NOMO-1 treated with DMSO at 0.1 percent for 48 hours (cell line): ENCODE data around the gene TOM1L1.
A peak's percentile ranks its signal among the peaks of the same experiment; 100 is the strongest.

Experiments
- DNase-seq: peaks from one replicate; lab custom pipeline; 2025; ENCODE audit not compliant: unreplicated experiment; lab: John Stamatoyannopoulos, UW

The TOM1L1 gene

GRCh38 chr17:54945231-54945630 is 44.6 kb downstream of the TOM1L1 start:
- DNase-seq, result no peak

- no peak for DNase-seq
Measured at GRCh38 chr17:54945671-54946070, 45.0 kb downstream of the TOM1L1 start.

- DNase-seq, result peak; percentile 65
Measured at GRCh38 chr17:54947396-54947795, 46.7 kb downstream of the TOM1L1 start.

DNA sequence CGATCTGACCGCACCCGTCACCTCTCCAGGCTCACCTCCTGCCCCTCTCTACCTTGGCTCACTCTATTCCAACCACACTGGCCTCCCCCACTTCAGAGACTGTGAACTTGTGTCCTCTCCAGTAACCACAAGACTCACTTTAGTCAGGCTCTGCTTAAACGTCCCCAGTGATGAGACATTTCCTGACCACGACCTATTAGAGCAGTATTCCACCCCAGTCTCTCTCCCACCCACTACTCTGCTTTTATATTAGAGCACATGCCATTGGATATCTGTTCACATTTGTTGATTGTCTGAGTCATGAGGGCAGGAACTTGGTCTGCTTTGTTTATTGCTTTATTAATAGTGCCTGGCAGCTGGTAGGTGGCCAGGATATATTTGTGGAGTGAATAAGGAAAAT is 47.7 kb downstream of the TOM1L1 start:
- no peak for DNase-seq

- no peak for DNase-seq
Measured at GRCh38 chr17:54950116-54950515, 49.5 kb downstream of the TOM1L1 start.

- DNase-seq, result no peak
Measured at GRCh38 chr17:54951286-54951685, 50.6 kb downstream of the TOM1L1 start.

DNA sequence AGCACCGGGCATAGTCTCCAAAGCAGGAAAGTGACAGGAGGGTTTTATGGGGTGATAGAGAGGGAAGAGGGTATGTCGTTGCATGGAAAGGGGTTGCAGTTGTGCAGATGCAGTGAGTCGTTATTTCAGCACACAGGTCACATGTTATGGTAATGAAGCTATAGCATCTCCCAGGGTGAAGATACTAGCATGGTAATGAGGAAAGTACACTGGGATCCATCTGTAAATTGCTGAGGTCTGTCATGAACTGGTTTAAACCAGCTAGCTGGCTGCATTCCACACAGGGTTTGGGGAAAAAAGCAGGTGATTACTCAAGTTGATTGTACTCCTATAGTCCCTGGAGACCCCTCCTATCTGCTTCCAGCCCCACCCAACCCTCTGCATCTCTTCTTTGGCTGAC is 56.1 kb downstream of the TOM1L1 start:
- DNase-seq, result no peak

DNA sequence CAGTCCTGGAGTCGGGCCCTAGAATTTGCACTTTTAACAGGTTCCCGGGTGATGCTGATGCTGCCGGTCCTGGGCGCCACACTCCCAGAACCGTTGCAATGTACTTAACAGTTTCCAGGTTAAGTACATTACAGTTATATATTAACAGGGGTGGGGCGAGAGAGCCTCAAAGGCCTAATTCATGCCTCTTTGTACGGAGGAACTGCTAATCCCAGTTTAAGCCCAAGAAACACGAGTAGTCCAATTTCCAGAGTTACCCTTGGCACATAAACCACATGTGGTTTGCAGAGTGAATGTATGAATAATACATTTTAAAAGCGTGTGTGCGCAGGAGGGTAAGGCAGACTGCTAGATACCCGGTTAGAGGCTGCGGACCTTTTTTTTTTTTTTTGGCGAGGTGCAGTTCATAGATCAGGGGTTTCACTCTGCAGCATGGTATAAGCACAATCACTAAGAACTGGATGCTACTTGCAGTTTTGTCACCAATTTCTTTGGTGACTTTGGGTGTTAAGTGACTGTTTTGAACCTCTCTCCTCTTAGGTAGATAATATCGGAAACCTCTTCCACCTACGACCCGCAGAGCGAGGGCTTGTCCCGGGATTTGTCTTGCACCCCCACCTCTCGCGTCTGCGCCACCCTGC is 67.1 kb downstream of the TOM1L1 start:
- DNase-seq, result peak; percentile 33

DNA sequence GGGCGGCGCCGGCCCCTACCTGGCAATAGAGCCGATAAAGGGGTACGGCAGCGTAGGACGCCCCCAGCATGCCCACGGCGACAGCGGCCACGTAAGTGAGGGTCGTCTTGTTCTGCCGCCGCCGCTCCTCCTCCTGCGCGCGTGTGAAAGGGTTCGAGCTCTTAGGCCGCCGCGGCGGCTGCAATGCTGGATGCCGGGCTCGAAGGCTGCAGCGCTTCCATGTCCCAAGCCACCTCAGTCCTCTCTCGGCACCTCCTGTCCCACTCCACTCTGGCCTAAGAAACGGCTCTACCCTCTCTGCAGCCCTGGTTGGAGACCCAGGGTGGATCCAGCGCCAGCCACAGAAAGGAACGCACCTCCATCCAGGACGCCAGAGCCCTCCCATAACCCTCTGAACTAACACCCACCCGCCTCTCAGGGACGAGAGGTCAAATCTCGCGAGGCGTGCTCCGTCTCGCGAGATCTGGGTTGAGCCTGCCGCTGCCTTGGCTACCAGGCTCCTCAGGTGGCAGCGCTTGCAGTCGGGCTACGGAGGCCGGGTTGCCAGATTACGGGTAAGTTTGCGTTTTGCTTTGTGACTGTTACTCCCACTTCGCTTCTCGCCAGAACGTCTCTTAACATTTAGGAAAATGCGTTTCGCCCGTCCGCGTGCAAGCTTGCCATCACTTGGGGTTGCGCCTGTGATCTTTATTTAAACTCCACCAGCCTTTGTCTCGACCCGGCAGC is 67.8 kb downstream of the TOM1L1 start, which contains the start of the genes COX11 and STXBP4:
Gene COX11 (minus strand): TSS at position 393 of the 726 bp plus-strand sequence. CDS start 8 bp downstream, at position 385.
Gene STXBP4 (plus strand): TSS at position 504 of the 726 bp plus-strand sequence. CDS start 17,455 bp downstream, outside the sequence.
- peak; percentile 91 for DNase-seq

- DNase-seq, result no peak
Measured at GRCh38 chr17:54968988-54969332, 68.3 kb downstream of the TOM1L1 start.

- no peak for DNase-seq
Measured at GRCh38 chr17:54969658-54970572, 69.3 kb downstream of the TOM1L1 start.

GRCh38 chr17:54971147-54971546 is 70.5 kb downstream of the TOM1L1 start:
- no peak for DNase-seq

GRCh38 chr17:54971901-54972300 is 71.2 kb downstream of the TOM1L1 start:
- DNase-seq, result no peak

DNA sequence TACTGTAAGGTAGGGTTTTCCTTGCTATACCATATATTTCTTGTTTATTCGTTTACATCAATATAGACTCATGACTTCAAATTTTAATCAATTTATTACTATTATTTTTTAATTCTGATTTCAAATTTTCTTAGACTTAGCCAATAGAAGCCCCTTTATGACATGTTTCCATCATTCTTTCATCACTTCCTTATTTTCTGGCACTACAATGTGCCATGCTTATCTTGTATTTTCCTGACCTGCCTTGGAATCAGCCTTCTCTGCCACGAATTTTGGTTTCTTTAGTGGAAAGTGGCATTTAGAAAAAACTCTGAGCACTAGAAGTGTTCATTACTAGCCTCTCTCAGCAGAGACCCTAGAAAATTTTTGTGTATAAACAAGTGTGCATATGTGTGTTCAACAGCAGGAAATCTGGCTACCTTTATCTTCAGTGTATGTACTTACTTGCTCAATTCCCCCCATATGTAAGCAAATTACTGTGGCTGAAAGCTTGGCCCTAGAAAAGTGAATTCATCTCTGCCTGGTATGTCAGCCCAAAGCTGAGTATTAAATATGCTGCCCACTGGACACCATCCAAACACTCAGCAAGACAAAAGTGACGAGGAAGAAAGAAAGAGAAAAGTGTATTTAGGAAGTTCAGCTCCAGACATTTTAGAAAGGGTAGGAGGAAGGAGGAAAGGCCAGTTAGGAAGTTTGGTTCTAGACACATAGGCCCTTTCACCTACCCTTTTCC is 71.9 kb downstream of the TOM1L1 start:
- DNase-seq, result no peak

- DNase-seq, result no peak
Measured at GRCh38 chr17:54974759-54975158, 74.1 kb downstream of the TOM1L1 start.

- DNase-seq, result no peak
Measured at GRCh38 chr17:54976316-54976715, 75.7 kb downstream of the TOM1L1 start.

DNA sequence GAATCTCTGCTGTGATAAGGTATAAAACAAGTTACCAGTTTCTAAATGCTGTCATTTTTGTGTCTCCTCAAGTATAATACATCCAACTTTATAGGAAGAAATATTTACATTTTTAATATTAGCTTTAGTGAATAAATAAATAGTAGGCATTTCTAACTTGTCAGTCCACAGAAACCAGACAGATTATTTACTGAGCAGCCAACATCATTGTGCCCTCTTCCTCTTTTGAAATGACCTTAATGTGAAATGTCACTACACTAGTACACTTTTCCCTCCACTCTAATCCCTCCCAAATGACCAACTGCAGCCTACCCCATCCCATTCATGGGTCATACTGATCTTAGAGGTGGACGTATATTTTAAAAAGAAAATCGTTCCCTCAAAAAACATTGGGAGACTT is 77.1 kb downstream of the TOM1L1 start:
- DNase-seq, result no peak

DNA sequence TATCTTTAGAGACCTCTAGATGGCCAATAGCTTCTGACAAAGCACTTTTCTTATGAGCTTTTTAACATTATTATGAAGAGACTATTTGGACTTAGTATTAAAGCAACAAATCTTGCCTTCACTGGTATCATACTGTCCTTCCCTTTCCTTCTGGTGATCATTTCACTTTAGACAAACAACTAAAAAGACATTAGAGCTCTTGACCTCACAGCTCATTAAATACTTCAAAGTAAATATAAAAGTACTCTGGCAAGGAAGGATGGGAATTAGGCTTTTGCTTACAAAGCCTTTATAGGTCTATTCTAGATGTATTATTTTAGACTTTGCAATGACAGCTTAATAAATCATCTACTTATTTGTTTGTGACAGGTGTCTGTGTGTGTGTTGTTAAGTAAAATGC is 79.0 kb downstream of the TOM1L1 start:
- DNase-seq, result no peak

DNA sequence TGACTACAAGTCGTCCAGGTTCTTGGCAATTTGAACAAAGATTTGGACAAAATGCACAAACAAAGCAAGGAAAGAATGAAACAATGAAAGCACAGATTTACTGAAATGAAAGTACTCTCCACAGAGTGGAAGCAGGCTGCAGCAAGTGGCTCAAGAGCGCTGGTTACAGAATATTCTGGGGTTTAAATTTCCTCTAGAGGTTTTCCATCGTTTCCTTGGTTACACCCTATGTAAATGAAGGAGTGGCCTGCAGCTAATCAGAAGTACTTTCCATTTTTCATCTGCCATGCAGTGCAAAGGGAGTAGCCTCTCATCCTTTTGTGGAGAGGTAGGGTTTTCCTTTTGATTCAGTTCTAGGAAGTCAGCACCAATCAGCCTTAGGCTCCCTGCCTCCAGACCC is 79.7 kb downstream of the TOM1L1 start:
- no peak for DNase-seq

DNA sequence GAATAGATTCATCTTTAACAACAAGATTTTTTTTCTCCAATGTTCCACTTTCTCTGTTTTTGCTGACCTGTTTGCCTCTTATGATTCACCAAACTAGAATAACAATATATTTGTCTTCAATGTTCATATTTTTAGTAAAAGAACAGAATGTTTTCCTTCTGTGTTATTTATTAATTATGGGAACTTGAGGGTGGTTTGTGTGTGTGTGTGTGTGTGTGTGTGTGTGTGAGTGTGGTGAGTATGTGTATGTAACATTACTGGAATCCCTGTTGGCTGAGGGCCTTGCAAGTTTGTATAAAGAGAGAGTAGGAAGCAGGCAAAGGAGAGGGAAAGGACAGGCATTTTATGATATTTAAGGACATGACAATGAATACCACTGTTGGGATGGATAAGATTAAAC is 81.7 kb downstream of the TOM1L1 start:
- DNase-seq, result no peak

- DNase-seq, result no peak
Measured at GRCh38 chr17:54983260-54983659, 82.6 kb downstream of the TOM1L1 start.
